Stimulated activated CD4-positive, alpha-beta T cell treated with anti-CD3 and anti-CD28 coated beads, Interleukin-4, amount 100 ng/mL, for 48 hours (primary cell): Measurements from ENCODE around the gene TMA7.
A peak's percentile ranks its signal among the peaks of the same experiment; 100 is the strongest.
"Not testable (repeated sequence)": the region's sequence is repeated elsewhere in the genome, so short reads cannot be mapped to it uniquely, and the experiment has no call there.

Experiments used
- DNase-seq, 2 donors: peaks; one replicate each; pipeline ENCODE4 v3.0.0-alpha.2; 2020; ENCODE audit warnings: low read depth in 2 of 2

Gene TMA7

DNA sequence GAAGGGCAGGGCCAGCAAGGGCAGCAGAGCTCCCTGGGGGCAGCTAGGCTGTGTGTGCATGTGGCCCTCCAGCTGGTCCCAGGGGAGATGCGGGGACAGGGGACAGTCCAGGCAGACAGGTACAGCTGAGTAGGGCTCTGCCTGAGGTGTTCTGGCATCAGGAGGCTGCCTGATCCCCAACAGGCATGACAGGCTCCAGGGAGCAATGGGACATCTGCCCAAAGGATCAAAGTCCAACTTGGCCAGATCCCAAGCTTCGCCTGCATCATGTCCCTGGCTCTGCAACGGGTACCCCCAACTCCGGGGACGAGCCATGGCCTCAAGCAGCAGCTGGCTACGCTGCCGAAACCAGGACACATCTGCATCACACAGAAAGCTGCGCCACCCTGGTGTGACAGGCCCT is 28.3 kb downstream of the TMA7 start:
- no peak for DNase-seq

DNA sequence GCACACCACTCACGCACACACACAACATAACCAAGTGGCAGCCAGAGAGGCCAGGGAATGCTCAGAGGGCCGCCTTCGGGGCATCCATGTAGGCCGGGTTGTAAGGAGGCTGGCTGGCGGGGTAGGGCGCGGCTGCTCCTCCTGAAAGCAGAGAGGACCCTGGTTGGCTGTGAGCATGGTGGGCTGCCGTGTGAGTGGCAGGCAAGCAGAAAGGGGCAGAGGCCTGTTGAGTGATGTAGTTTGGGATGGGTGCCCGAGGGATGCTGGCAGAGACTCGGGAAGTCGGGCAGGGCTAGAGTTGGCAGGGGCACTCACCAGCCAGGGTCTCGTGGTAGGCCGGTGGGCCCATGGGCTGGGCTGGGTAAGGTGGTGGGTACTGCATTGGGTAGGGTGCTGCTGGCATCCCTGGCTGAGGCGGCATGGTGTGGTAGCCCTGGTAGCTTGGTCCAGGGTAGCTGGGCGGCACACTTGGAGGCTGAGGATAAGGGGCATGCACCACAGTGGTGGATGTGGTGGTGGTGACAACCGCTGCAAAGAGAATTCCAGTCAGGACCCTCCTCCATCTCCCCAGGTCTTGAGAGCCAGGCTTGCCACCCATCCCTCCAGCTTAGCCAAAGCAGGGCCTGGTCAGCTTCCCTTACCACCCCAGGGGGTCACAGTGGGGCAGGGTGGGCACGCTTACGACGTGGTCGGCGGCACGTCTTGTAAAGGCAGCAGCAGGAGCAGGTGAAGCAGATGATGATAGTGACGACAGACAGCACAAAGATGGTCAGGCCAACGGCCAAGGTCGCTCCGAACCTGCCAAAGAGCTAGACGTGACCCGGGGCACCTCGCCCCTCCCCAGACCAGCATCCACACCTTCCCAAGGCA is 29.2 kb downstream of the TMA7 start:
- DNase-seq: no peak

DNA sequence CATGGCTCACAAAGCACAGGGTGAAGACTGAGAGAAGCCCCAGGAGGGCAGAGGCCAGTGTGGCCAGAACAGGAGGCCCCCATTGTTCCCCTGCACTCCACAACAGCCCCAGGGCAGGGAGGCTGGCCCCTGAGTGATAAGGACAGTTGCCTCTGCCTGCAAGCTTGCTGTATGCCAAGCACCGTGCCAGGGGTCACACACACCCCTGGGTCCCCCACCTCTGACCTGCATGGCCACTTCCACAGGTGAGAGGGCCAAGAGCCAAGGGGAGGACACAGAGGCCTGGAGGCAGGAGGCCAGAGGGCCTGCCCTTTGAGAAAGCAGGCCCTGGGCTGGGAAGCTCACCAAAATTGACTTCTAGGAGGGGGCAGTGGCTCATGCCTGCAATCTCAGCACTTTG is 30.2 kb downstream of the TMA7 start:
- DNase-seq: no peak

DNA sequence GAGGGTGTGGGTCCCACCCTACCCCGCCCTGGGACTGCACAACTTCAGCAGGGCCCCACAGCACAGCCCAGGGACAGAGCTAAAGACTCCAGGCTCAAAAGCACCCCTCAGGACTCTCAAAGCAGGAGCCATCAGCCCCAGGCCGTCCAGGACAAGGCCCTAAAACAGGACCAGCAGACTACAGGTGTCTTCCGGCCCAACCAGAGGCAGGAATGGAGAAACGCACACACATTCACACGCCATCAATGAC is 32.5 kb downstream of the TMA7 start:
- no peak for DNase-seq

DNA sequence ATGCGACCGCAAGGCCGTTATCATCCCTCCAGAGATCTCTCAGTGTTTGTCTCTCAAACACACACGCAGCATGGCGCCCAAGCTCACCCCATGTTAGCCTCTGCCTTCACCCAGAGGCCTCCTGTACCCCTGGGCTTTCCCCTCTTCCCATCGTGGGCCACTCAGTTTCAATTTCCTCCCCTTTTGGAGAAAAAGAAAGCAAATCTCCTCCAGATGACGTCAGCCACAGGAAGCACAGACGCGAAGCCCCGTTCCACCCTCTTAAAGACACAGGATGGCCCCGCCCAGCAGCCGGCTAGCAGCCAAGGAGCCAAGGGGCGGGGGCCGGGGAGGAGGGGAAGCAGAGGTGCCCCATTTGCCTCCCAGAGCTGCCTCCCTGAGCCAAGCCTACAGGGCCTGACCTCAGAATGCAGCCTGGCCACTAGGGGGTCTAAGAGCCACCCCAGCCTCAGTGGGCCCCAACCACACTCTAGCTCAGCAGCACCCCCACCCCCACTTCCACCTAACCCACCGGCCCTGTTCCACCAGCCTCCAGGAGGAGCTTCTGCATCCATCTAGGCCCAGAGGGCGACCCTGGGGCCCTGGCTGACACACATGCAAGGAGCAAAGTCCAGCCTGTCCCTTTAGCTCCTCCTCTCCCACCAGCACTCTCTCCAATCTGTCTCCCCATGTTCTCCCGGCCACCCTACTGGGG is 33.0 kb downstream of the TMA7 start:
- DNase-seq: peak; percentile 93 to 96

DNA sequence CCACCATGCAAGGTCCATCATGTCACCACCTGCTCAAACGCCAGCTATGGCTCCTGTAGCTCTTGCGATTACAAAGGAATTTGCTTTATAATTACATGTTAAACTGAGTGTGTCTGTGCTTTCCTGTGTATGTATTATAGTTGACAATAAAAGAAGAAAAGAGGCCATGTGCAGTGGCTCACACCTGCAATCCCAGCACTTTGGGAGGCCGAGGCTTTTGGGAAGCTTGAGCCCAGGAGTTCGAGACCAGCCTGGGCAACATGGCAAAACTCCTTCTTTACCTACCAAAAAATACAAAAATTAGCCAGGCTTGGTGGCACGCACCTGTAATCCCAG is 33.5 kb downstream of the TMA7 start:
- no peak for DNase-seq

DNA sequence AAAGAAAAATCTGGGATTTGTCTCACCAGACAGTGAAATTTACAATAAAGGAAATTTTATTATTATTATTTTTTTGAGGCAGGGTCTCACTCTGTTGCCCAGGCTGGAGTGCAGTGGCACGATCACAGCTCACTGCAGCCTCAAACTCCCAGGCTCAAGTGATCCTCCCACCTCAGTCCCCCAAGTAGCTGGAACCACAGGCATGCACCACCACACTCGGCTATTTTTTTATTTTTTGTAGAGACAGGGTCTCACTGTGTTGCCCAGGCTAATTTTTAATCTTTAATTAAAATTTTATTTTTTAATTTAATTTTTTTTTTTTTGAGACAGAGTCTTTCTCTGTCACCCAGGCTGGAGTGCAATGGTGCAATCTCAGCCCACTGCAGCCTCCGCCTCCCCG is 34.0 kb downstream of the TMA7 start:
- not testable (repeated sequence) for DNase-seq

DNA sequence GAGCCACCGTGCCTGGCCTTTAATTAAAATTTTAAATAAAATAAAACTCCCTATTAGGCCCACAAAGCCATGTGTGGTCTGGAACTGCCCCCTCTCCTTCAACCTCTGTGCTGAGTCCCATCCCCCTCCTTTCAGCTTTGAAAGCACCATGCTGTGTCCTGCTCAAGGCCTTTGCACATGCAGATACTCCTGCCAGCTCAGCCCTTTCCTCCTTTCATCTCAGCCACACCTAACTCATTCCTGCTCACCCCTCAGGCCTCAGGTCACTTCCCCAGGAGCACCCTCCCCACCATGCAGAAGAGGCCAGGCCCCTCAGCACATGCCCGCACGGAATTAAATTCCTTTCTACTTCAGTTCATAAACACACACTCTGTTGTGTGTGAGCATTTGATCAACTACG is 34.6 kb downstream of the TMA7 start:
- DNase-seq: no peak

DNA sequence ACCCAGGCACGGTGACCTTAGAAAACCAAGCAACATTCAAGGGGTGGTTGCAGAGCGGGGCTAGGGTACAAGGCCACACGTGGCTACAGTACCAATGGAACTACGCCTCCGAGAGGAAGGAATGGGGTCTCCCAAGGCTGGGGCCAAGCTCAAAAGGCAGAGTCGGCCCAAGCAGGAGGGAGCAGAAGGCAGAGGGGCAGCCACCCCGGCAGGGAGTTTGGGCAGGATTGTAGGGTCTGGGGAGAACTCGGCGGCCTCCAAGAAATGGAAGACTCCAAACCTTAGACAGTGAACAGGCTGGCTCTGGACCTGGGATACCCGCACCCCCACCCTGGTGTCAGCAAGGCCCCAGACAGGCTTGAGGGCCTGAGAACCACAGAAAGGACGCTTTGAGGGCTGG is 35.1 kb downstream of the TMA7 start:
- no peak for DNase-seq

DNA sequence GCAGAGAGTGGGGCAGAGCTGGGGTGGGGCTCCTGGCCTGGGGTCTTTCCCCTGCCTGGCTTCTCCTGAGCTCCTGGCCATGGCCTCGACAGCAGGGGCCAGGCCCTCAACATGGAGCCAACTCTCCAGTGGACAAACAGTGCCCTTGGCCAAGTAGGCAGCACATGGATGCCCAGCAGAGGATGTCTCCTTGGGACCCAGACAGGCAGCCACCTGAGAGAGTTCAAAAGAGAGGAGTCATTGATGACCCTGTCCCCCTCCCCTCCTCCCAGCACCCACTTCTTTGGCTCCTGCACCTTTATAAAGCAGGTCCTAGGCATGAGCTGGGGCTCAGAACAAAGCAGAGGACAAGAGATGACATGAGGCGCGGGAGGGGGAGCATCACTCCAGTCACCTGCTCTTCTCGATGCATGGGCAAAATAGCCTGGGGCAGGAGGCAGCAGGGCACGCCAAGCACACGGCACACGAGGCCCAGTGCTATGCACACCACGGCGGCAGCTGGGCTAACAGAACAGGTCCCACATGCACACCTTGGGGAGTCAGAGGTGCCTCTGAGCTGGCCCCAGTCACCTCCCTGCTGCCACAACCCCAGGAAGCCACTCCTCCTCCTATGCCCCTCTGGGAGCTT is 36.5 kb downstream of the TMA7 start:
- DNase-seq: no peak

DNA sequence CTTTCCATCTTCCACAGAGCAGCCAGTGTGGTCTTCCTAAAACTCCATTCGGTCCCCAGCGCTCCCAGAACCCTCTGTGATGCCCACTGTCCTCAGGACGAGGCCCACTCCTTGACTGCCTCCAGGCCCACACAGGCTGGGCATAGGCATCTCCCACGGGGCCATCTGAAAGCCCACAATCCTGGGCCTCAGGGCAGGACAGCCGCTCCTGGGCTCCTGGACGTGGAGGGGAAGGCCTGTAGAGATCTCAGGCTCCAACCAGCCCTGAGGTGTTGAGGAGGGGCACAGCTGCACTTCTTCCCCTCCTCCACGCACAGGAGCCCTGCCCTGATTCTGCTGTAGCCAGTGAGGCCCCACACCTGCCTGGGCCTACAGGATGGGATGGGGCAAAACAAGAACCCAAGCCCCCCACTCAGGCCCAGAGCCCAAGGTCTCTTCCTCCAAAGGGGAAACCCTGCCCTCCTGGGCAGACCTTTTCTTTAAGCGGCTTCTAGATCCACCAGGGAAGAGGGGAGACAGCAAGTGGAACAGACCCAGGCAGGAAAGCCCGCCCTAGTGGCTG is 38.0 kb downstream of the TMA7 start:
- no peak for DNase-seq

DNA sequence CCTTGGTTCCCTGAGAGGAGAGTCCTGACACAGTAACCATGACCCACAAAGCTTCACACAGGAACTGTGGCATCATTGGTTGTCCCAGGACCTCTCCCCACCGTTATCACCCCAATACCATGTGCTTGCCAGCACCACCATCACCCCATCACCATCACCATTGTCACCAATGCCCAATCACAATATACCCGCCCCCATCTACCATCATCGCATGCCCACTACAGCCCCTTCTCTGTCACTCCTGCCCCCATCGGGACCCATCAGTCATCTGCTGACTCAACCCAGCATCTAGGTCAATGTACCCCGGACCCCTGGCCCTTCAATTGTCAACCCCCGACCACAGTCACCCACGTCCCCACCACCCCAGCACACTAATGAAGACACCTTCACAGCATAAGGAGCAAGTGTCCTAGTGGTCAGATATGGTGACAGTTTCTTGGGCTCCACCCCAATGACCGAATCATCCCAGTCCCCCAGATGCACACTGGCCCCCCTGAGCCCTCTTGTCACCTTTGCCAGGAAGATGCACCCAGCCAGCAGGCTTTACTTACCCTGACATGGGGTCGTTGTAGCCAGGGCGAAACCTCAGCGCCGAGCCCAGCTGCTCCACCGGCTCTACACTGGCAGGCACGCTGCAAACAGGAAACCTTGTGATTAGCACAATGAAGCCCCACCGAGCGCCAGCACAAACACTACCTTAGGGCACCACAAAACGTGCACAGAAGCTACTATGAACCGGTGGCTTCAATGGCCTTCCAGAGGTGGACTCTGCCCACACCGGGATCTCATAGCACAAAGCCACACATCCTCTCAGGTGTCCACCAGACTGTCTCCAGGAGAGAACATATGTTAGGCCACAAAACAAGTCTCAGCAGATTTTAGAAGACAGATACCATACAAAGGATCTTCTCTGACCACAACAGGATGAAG is 38.8 kb downstream of the TMA7 start:
- no peak for DNase-seq

DNA sequence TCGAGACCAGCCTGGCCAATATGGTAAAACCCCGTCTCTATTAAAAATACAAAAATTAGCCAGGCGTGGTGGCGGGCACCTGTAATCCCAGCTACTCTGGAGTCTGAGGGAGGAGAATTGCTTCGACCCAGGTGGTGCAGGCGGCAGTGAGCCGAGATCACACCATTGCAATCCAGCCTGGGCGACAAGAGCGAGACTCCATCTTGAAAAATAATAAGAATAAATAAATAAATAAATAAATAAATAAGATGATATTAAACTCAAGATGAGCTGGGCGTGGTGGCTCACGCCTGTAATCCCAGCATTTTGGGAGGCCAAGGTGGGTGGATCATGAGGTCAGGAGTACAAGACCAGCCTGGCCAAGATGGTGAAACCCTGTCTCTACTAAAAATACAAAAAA is 40.8 kb downstream of the TMA7 start:
- not testable (repeated sequence) for DNase-seq

DNA sequence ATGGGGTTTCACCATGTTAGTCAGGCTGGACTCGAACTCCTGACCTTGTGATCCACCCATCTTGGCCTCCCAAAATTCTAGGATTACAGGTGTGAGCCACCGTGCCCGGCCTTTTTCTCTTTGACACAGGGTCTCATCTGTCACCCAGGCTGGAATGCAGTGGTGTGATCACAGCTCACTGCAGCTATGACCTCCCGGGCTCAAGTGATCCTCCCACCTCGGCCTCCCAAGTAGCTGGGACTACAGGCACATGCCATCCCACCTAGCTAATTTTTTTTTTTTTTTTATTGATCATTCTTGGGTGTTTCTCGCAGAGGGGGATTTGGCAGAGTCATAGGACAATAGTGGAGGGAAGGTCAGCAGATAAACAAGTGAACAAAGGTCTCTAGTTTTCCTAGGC is 42.8 kb downstream of the TMA7 start:
- not testable (repeated sequence) for DNase-seq

DNA sequence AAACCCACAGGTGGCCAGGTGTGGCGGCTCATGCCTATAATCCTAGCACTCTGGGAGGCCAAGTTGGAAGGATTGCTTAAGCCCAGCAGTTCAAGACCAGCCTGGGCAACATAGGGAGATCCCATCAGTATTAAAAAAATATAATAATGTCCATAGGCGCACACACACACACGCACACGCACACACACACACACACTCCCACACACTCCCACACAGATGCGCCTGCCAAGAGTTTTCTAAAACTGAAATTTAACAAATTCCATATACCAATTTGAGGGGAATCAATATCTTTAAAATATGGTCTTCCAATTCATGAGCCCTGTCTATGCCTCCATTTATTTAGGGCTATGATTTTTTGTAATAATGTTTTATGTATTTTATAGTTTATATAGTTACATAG is 46.9 kb downstream of the TMA7 start:
- no peak for DNase-seq

DNA sequence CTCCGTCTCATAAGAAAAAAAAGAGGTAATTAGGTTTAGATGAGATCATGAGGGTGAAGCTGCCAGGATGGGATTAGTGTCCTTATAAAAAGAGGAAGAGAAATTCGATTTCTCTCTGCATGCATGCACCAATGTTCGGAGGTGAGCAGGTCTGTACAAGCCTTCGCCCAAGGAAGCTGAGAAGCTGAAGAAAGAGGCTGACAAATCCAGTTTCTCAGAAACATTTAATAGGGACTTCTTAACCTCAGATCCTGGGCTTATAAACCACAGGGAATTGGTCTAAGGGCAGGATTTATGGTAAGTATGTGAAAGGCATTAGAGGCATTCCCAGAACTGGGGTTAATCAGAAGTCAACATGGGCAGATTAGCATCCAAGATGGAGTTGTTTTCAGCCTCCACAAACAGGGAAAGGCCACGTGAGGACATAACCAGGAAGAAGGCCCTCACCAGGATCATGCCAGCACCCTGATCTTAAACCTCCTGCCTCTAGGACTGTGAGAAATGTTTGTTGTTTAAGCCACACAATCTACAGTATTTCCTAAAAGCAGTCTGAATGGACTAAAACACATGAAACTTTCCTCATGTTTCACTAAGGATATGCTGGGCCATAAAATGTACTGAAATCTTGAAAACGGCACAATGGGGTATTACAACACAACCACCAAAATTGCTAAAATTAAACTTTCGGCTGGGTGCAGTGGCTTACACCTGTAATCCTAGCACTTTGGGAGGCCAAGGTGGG is 52.6 kb downstream of the TMA7 start:
- no peak for DNase-seq

DNA sequence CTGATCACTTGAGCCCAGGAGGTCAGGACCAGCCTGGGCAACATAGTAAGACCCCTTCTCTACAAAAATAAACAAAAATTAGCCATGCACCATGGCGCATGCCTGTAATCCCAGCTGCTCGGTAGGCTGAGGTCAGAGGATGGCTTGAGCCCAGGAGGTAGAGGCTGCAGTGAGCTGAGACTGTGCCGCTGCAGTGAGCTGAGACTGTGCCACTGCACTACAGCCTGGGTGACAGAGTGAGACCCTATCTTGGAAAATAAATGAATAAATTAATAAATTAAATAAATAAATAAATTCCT is 53.1 kb downstream of the TMA7 start:
- DNase-seq: no peak
